ENCODE measurements around the gene CC2D1A.
A peak's percentile ranks its signal among the peaks of the same experiment; 100 is the strongest.

CC2D1A gene

DNA sequence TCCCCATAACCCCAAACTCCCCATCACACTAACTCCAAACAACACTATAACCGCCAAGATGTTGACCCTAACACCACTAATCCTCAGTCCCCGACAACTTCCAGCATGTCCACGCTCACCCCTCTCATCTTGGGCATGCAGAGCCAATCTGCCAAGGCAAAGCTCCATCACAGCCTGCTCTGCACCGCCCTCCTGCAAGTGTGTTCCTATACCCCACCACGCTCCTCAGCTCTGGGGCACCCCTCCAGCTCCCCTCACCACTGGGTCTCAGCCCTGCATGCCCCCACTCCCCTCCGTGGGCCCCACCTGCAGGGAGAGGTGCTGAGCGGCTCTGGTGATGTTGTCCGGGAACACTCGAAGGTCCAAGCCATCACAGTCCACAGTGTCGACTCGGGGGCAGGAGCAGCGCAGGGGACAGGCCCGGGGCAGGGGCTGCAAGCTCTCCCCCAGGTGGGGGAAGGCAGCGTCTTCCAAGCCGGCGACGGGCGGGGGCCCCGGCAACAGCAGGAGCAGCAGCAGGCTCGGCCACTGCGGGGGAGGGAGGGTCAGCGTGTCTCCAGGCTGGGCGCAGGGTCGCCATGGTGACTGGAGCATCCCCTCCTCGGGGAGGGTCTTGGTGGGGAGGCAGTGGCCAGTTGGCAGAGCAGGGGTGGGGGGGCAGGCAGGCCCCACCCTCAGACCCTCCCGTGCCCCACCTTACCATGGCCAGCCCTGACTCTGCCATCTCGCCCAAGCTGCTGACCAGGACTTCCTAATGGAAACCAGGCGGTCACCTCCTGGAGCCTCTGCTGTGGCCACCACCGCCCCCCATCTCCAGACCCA is 31.7 kb downstream of the CC2D1A start:
- no peak for DNase-seq (ENCODE audit: low read depth)

DNA sequence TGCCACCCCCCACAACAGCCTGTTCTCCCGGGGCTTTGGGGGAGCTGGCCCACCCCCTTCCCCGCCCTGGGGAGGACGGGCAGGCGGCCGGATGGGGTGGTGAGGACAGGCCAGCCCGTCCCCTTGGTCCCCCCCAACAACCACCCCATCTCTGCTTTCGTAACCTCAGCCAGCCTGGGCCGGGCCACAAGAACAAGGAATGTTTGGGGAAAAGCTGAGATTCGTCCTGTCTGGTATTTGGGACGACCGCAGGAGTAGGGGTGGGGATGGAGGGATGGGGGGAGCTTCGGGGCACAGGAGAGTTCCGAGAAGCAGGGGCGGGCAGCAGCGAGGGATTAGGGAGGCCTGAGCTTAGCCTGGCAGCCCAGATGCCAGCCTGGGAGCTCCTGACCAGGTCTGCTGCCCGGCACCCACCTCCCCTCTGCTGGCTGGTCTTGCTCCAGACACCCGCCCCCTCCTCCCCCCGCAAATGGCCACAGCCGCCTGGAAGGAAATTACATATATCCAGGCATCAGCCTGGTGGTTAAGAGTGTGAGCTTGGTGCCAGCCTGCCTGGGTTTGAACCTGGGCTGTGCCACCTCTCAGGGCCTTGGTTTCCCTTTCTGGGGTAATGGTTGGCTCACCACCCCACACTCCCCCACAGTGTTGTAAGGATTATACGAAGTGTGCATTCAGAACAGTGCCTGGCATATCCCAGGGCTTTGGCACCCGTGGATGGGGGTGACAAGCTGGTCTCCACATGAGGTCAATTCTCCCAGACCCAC is 32.5 kb downstream of the CC2D1A start, which contains the start of gene PODNL1:
Gene PODNL1 (minus strand): TSS at position 117 of the 764 bp plus-strand sequence. CDS start 236 bp downstream, outside the sequence.
- DNase-seq (ENCODE audit: low read depth), result no peak

DNA sequence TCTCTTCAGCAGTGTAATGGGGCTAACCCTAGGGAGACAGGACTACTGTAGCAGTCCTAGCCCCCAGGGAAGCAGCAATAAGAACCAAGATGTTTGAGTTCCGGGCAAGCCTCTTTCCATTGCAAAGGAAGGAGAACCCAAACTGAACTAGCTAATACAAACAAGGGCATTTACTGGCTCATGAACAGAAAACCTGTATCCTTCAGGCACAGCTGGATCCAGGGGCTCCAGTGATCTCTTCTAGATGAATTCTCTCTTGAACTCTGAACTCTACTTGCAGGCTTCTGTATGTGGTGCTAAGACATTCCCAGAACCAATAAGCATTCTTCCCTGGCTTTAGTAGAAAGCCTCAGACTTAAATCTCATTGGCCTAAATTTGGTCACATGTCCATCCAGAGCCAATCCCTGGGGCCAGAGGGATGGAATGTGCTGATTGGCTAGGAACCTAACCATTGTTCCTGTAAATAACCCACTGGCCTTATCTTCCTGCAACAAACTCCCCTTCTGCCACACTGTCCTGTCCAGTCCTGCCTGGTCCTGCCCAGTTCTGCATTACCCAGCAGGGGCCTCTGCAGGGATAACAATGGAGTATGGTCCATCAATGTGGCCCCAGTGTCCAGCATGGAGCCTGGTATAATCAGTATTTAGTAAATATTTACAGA is 36.2 kb downstream of the CC2D1A start:
- DNase-seq (ENCODE audit: low read depth), result no peak

DNA sequence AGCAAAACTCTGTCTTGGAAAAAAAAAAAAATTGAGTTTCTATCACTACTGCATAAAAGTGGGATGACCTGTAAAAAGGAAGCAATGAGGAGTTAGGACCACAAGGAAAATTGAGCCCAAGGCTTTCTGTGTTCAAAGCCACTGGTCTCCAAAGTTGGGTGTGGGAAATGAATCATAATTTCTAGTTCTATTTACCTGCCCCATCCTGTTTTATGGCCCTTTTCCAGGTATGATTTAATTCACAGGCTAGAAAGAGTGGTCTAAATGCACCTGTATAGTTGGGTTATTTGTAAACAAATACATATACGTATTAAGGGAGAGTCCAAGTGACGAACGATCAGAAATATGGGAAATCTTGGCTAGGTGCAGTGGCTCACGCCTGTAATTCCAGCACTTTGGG is 40.4 kb downstream of the CC2D1A start:
- no peak for DNase-seq (ENCODE audit: low read depth)

DNA sequence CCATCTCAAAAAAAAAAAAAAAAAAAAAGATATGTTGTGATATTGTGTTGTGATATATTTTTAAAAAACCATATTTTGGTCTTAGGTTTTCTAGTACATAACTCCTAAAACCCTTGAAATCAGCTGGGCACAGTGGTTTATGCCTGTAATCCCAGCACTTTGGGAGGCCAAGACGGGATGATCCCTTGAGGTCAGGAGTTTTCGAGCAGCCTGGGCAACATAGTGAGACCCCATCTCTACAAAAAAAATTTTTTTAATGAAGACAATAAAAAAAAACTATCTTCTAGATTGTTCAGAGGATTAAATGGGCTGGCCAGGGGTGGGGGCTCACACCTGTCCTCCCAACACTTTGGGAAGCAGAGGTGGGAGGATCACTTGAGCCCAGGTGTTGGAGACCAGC is 45.0 kb downstream of the CC2D1A start:
- DNase-seq (ENCODE audit: low read depth), result no peak

DNA sequence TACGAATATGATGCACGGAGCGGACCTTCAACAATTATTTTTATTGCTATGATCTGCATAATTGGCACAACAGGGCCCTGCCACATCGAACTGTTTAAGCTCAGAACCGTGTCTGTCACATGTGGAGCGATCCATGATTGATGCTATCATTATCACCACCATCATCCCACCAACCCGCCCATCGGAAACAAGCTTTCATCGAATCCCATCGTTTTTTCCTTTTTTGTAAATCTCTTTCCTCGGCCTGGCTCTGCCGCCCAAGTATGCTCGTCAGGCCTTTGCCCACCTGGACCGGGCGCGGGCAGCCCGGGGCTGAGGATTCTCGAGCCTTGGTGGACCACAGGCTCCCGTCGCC is 45.8 kb downstream of the CC2D1A start:
- DNase-seq (ENCODE audit: low read depth), result no peak

DNA sequence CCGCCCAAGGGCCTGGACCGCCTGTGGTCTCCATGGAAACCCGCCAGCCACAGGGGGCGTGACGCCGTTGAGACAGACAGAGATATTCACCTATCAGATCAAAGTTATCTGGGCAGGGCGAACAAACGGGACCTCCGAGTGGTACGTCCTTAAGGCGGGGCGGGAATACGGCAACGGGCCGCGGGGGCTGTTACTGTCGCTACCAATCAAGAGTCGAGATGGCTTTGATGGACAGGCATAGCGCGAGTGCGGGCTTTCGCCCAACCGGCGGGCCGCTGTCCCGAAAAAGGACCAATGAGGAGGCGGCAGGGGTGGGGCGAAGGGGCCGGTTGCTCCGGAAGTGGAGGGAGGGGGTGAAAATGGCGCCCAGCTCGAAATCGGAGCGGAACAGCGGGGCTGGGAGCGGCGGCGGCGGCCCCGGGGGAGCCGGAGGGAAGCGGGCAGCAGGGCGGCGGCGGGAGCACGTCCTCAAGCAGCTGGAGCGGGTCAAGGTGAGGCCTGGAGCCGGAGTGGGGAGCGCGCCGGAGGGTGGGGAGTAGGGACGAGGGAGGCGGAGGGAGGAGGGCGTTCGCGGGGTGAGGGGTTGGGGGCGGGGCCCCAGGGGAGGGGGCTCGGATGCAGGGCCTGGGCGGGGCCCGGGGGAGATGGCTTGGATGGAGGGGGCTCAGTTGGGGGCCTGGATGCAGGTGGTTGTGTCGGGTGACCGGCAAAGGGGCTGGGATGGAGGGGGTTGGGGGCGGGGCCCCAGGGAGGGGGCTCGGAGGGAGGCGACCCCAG is 46.3 kb downstream of the CC2D1A start, which contains the start of gene DCAF15:
Gene DCAF15 (plus strand): TSS at position 356 of the 777 bp plus-strand sequence. CDS start 4 bp downstream, at position 360.
- peak; percentile 98 for DNase-seq (ENCODE audit: low read depth)

DNA sequence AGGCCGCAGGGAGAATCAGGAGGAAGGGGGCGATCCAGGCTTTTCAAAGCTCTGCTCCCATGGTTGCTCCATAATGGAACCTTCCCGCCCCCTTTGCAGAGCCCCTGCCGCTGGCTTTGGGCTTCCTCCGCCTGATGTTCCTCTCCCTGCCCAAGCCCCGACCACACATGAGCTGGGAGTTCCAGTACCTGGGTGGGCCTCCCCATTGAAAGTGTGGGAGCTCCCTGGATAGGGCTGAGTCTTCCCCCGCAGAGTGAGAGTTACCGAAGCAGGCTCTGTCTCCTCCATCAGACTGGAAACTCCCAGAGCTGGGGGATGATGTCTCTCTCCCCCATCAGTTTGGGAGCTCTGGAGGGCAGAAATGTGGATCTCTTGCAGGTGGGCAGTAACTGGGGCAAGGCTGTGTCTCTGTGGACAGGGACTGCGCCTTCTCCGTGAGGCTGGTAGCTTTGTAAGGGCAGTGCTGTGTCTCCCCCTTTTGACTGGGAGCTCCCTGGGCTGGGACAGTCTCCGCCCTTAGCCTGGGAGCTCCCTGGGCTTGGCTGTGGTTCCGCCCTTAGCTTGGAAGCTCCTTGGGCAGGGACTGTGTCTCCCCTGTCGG is 47.0 kb downstream of the CC2D1A start:
- DNase-seq (ENCODE audit: low read depth), result no peak

DNA sequence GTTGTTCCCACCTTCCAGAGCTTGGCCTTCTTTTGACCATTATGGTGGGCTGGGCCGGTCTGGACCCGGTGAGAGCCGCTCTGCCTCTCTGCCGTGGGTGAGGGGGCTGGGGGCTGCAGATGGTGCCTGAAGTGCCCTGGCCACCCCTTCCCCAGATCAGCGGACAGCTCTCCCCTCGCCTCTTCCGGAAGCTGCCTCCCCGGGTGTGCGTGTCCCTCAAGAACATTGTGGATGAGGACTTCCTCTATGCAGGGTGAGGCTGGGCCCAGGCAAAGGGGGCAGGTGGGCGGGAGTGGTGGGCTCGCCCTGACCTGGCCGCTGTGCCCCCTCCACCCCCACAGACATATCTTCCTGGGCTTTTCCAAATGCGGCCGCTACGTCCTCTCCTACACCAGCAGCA is 48.2 kb downstream of the CC2D1A start:
- DNase-seq (ENCODE audit: low read depth), result no peak

DNA sequence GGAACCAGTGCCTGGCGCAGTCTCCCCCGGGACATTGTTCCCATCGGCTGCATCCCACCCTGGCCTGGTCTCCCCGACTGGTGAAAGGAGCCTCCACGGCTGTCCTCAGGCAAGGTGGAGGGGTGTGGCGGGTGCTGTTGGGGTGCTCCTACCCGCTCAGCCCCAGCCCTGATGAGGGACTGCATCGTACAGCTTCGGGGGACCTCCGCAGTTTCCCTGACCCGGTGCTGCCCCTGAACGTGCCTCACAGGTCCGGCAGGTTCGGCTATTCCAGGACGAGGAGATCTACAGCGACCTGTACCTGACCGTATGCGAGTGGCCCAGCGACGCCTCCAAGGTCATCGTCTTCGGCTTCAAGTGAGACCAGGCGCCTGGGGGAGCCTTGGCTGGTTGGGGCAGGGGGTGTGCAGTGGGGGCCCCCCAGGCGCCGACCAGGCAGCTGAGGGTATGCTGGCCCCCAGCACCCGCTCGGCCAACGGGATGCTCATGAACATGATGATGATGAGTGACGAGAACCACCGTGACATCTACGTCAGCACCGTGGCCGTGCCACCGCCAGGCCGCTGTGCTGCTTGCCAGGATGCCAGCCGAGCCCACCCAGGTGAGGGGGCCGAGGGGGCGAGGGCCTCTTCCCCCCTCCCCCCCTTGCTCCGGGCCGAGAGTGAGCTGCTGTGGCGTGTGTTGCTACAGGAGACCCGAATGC is 49.8 kb downstream of the CC2D1A start:
- no peak for DNase-seq (ENCODE audit: low read depth)

DNA sequence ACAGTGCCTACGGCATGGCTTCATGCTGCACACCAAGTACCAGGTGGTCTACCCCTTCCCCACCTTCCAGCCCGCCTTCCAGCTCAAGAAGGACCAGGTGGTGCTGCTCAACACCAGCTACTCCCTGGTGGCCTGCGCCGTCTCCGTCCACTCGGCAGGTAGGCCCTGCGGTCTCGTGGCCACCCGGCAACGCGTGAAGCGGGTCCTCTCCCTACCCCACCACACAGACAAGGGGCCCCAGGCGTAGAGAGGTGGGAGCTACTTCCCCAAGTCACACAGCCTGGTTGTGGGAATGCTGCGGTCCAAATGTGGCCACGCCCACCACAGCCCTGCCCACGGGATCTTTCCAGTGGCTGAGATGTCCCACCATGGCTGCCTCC is 50.4 kb downstream of the CC2D1A start:
- no peak for DNase-seq (ENCODE audit: low read depth)

DNA sequence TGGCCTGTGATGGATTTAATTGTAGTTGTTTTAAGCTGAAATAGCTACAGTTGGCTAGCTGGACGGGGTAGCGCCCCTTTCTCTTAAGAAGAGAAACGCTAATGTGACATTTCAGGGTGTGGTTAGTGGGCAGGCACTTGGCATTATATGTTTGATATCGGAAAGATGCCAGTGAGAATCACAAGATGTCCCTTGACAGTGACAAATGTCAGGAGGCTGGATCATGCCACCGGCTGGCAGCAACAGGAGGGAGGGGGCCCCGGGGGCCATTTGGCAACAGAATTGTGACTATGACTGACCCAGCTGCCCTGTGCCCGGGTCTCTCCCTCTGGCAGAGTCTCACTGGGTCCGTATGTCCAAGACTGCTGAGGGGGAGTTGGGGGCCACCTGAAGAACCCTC is 51.0 kb downstream of the CC2D1A start:
- DNase-seq (ENCODE audit: low read depth), result no peak

DNA sequence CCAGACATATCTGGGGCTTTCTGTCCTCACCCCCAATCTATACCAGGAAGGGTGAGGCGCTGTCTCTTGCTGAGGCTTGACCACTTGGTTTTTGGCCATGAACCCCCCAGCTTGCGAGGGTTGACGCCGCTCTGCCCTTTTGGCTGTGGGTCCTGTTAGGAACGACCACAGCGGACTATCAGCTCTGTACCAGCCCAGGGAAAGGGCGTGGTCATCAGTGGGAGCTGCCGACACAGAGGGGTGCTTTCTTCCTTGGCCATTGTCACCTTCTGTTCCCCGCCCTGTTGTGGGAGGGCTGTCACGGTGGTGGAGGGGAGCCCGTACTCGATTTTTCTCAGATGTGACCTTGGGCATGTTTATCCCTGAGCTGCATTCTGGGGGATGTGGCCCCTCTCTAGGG is 52.0 kb downstream of the CC2D1A start:
- no peak for DNase-seq (ENCODE audit: low read depth)

DNA sequence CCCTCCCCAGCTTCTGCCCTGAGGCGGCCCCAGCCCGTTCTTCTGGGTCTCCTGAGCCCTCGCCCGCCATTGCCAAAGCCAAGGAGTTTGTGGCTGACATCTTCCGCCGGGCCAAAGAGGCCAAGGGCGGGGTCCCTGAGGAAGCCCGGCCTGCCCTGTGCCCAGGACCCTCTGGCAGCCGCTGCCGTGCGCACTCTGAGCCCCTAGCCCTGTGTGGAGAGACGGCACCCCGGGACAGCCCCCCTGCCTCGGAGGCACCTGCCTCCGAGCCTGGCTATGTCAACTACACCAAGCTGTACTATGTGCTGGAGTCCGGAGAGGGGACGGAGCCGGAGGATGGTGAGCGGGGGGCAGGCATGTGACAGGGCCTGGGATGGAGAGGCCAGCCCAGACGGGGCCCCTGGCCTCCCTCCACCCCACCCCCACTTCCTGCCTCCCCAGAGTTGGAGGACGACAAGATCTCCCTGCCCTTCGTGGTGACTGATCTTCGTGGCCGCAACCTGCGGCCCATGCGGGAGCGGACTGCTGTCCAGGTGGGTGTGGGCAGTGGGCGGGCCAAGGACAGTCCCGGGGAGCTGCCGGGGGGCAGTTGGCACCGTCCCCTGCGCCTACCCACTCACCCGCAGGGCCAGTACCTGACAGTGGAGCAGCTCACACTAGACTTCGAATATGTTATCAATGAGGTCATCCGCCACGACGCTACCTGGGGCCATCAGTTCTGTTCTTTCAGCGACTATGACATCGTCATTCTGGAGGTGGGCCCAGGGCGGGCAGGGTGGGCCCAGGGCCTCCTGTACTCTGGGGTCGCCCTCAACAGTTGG is 53.4 kb downstream of the CC2D1A start:
- DNase-seq (ENCODE audit: low read depth), result no peak

DNA sequence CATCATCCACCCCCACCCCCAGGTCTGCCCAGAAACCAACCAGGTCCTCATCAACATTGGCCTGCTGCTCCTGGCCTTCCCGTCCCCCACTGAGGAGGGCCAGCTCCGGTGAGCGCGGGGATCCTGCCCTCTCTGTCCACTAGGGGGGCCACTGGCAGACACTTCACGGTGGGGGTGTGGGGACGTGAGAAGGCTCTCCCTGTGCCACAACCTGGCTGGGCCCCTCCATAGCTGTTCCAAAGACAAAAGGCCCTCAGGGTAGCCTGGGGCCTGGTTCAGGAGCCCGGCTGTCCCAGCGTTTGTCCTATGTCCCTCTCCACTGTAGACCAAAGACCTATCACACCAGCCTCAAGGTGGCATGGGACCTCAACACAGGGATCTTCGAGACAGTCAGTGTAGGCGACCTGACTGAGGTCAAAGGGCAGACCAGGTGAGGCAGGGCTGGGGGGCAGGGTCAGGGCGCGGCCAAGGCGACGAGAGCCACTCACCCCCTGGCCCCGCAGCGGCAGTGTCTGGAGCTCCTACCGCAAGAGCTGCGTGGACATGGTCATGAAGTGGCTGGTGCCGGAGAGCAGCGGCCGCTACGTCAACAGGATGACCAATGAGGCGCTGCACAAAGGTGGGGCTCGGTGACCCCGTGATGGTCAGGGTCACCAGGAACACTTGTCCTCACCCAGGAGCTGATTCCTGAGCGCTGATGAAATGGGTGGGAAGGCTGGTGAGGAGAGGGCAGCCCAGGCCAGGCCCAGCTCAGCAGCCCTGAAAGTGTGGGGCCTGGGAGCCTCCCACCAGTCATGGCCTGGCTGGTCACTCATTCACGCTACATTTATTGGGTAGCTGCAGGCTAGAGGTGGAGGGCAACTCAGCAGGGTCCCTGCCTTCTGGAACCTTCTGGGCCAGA is 54.2 kb downstream of the CC2D1A start:
- DNase-seq (ENCODE audit: low read depth), result no peak

DNA sequence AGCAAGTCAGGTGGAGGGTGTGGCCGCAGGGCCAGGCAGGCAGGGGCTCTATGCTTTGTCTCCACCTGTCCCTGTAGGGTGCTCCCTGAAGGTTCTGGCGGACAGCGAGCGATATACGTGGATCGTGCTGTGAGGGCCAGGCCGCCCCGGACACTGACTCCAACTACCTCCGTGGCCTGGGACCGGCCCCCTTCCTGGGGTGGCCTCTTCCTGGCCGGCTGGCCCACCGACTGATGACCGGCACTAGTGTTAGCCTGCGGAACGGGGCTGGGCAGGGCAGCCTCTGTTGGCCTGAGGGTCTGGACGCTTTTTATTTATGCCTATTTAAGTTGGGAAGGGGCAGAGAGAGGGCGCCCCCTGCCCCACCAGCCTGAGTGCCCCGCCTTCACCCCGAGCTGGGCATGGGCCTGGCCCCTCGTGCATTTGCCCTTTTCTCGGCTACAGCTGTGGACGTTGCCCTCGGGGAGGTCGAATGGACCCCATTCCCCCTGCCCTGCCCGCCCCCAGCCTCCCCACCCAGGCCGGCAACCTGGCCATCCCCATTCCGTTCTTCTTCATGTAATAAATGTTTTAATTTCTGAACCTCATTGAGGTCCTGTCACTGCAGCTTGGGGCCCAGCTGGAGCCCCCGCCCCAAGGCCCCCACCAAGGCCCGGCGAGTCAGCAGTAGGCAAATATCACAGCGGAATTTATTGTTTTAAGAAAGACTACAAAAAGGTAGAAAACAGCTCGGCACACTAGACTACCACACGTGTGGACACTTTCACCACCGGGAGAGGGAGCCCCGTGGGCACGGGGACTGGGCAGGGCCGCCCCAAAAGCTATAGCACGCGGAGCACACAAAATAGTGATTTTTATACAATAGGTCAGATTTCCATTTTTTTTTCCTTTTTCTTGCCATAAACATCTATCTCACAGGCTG is 55.1 kb downstream of the CC2D1A start:
- no peak for DNase-seq (ENCODE audit: low read depth)

DNA sequence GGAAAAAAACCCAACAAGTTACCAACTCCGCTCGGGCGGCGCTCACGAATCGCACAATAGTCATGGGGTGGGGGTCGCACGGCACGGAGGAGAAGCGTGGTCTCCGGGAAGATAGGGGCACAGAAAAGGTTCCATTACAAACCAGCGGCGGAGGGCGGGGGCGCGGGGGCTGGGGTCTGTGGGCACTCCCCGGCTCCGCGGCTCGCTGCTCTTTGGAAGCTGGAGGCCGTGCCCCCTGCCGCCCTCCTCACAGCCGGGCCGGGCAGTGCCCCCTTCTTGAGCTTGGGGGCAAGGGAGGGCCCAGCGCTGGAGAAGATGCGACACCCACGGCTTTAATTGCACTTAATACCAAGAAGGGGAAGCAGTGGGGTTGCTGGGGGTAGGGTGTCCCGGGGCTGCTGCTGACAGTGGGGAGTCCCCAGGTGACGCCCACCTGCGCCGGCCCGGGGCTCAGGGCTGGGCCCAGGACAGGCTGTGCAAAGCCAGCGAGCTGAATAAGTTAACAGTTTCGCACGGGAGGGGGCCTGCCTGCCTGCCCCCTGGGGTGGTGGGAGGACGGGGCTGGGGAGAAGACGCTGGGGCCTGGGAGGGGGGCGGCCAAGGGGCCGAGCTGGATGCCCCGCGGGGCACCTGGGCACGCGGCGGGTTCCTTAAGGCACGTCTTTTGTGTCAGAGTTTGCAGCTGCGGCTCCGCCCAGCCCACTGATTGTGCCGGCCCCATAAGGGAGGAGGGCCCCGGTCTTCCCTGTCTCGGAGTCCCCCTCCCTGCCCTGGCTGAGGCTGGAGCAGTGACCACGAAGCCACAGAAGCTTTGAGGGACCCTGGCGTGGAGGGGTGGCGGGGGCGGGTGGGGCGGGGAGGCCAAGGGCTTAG is 56.1 kb downstream of the CC2D1A start:
- no peak for DNase-seq (ENCODE audit: low read depth)
